Endothelial cell (in vitro differentiated cells): ENCODE measurements around the gene PLIN4. TPM values are rescaled to one million over a fixed set of nuclear protein-coding genes. Genes with fewer than 3 reads are reported as not detected.

Experiments used
- DNase-seq: peaks from one replicate; pipeline ENCODE4 v3.0.0; 2021; ENCODE audit warnings: low spot score
- H3K27ac Mint-ChIP-seq: one replicate; pipeline ENCODE4 v1.8.0; 2021; ENCODE audit warnings: mixed read lengths, inconsistent platforms; ENCODE audit not compliant: unreplicated experiment
- H3K27me3 Mint-ChIP-seq: one replicate; pipeline ENCODE4 v1.8.0; 2021; ENCODE audit warnings: mild to moderate bottlenecking, moderate library complexity, mixed read lengths, inconsistent platforms; ENCODE audit not compliant: unreplicated experiment
- H3K36me3 Mint-ChIP-seq: one replicate; pipeline ENCODE4 v1.8.0; 2021; ENCODE audit warnings: mild to moderate bottlenecking, low read depth, mixed read lengths, inconsistent platforms; ENCODE audit not compliant: unreplicated experiment
- H3K4me1 Mint-ChIP-seq: one replicate; pipeline ENCODE4 v1.8.0; 2021; ENCODE audit warnings: mild to moderate bottlenecking, mixed read lengths, inconsistent platforms; ENCODE audit not compliant: unreplicated experiment
- H3K4me3 Mint-ChIP-seq: one replicate; pipeline ENCODE4 v1.8.0; 2021; ENCODE audit warnings: mild to moderate bottlenecking, mixed read lengths, inconsistent platforms; ENCODE audit not compliant: unreplicated experiment
- H3K9me3 Mint-ChIP-seq: one replicate; pipeline ENCODE4 v1.8.0; 2021; ENCODE audit warnings: mixed read lengths, inconsistent platforms; ENCODE audit not compliant: unreplicated experiment
- total RNA-seq: library from RNA; stranded (reverse); fragmentation: NEBNext Ultra II Directional; extraction: Animal tissue kit (Norgen Biotek cat#: 25700); gene quantifications from one replicate; pipeline ENCODE4 v1.2.1, GENCODE V29; 2021; ENCODE audit not compliant: unreplicated experiment
- TF ChIP-seq, protein P1 (sequence below): fragments of 200-600 bp; sonication (generic); IDR thresholded peaks from one replicate; pipeline ENCODE4 v1.5.0; 2021; ENCODE audit warnings: antibody characterized with exemption; ENCODE audit not compliant: unreplicated experiment

PLIN4 gene
- total RNA-seq, 1 donor from 2014 or later: 0.13 TPM

DNA sequence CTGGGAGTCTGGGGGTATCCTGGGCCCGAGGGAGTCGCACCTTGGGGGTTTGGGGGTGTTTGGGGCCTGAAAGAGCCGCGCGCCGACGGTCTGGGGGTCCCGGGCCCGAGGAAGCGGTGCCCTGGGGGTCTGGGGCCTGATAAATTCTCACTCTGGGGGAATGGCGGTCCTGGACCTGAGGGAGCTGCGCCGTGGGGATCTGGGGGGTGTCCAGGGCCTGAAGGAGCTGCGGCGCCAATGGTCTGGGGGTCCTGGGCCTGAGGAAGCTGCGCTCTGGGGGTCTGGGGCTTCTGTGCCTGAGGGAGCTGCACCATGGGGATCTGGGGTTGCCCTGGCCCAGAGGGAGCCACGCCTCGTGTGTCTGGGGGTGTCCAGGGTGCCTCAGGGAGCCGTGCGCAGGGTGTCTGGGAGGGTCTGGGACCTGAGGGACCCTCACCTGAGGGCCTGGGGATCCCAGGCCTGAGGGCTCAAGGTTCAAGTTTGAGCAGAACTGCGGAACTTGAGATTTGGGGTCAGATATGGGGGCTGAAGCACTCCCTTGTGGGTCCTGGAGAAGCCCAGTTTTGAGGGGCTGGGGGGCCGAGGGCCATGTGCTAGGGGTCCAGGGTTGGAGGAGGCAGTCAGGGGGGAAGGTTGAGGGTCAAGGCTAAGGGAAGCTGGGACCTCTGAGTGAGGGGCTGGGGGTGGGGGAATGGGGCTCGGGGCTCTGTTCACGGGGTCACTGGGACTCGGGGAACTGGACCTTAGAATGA is 45.1 kb downstream of the PLIN4 start:
- H3K4me1 Mint-ChIP-seq: peaks cover 19% of the 10 kb centered on the region
- H3K27me3 Mint-ChIP-seq: peaks cover 4% of the 10 kb centered on the region
- peak overlapping the region; percentile 95 for H3K4me3 Mint-ChIP-seq
- H3K36me3 Mint-ChIP-seq: peaks cover 4% of the 10 kb centered on the region
- DNase-seq: no peak
- TF ChIP-seq, protein P1, sequence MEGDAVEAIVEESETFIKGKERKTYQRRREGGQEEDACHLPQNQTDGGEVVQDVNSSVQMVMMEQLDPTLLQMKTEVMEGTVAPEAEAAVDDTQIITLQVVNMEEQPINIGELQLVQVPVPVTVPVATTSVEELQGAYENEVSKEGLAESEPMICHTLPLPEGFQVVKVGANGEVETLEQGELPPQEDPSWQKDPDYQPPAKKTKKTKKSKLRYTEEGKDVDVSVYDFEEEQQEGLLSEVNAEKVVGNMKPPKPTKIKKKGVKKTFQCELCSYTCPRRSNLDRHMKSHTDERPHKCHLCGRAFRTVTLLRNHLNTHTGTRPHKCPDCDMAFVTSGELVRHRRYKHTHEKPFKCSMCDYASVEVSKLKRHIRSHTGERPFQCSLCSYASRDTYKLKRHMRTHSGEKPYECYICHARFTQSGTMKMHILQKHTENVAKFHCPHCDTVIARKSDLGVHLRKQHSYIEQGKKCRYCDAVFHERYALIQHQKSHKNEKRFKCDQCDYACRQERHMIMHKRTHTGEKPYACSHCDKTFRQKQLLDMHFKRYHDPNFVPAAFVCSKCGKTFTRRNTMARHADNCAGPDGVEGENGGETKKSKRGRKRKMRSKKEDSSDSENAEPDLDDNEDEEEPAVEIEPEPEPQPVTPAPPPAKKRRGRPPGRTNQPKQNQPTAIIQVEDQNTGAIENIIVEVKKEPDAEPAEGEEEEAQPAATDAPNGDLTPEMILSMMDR: no peak
- H3K27ac Mint-ChIP-seq: no peak overlapping the region
- no peaks in the 10 kb centered on the region for H3K9me3 Mint-ChIP-seq

DNA sequence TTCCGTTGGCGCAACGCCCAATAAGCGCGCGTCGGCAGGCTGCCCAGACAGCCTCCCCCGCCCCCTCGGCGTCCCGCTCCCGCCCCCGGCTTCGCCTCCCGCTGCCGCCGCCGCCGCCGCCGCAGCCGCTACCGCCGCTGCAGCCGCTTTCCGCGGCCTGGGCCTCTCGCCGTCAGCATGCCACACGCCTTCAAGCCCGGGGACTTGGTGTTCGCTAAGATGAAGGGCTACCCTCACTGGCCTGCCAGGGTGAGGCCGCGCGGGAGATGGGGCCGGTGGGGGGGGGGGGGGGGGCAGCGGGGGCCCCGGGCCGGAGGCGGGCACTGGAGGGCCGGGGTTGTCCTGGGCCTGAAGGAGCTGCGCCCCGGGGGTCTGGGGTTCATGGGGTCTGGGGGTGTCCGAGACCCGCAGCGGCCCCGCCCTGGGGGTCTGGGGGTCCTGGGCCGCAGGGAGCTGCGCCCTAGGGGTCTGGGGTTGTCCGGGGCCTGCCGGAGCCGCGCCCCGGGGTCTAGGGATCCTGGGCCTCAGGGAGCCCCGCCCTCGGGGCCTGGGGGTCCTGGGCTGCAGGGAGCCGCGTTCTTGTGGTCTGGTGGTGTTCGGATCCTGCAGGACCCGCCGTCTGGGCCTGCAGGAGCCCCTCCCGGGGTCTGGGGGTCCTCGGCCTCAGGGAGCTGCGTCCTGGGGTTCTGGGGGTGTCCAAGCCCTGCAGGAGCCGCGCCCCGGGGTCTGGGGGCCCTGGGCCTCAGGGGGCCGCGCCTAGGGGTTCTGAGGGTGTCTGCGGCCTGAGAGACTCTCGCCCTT is 45.9 kb downstream of the PLIN4 start, which contains the start of gene HDGFL2:
Gene HDGFL2, plus strand, starts transcription at position 124 of the 801 bp plus-strand sequence. Its CDS starts 54 bp downstream, at position 178.
- Mint-ChIP-seq H3K4me3 (peak within 1 kb of the TSS; percentile 95), H3K9me3 (no peaks in the 10 kb centered on the region)
- DNase-seq: no peak

DNA sequence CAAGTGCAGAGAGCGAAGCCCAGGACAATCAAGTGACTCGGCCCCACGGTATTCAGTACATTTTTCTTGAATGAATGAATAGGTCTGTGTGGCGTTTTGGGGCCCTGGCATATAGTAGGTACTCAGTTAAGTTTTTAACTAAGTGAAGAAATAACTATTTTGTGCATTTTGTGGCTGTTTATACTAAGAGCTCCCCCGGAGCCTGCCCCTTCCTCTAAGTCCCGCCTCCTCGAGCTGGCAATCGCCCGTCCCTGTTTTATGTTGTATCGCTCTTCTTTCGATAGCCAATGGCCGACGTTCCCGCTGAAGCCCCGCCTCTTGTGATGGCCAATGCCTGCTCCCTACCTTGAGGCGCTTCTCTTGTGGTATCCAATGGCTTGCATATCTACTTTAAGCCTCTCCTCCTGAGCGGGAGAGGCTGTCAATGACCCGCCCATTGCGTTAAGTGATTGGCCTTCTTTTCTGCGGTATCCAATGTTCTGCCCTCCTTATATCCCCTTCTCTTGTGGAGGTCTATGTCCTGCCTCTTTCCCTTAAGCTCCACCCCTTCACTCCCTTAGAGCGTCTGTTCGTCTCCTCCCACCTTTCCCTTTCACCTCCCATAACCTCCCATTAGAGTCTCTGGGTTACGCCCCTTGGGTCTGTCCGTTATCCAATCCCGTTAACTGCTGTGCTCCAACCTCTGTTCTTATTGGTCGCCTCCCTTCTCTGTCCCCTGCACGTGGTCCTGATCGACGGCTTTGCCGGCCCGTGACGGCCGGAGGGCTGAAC is 46.7 kb downstream of the PLIN4 start:
- Mint-ChIP-seq H3K9me3 (no peaks in the 10 kb centered on the region), H3K36me3 (peaks cover 3% of the 10 kb centered on the region), H3K27me3 (peaks cover 1% of the 10 kb centered on the region), H3K4me1 (peaks cover 19% of the 10 kb centered on the region), H3K27ac (no peak overlapping the region), H3K4me3 (no peak overlapping the region)
- peak; percentile 96 for DNase-seq
- TF ChIP-seq, protein P1: no peak

More for the DNA sequence above, 45.9 kb downstream of the PLIN4 start, which contains the start of gene HDGFL2:
- Mint-ChIP-seq H3K4me1 (peaks cover 19% of the 10 kb centered on the region), H3K36me3 (peaks cover 4% of the 10 kb centered on the region), H3K27me3 (peaks cover 1% of the 10 kb centered on the region), H3K27ac (no peak within 1 kb of the TSS)
- TF ChIP-seq, protein P1: no peak

DNA sequence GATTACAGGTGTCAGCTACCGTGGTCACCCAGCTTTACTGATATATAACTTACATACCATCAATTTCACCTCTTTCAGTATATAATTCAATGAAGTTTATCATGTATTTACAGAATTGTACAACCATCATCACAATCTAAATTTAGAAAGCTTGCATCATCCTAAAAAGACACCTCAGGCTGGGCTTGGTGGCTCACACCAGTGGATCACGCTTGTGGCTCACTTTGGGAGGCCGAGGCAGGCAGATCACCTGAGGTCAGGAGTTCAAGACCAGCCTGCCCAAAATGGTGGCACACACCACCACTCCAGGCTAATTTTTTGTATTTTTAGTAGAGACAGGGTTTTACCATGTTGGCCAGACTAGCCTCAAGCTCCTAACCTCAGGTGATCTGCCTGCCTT is 50.5 kb downstream of the PLIN4 start:
- Mint-ChIP-seq H3K9me3 (no peaks in the 10 kb centered on the region), H3K4me1 (peaks cover 2% of the 10 kb centered on the region), H3K27me3 (peaks cover 1% of the 10 kb centered on the region), H3K4me3 (no peak overlapping the region), H3K36me3 (no peaks in the 10 kb centered on the region), H3K27ac (no peak overlapping the region)
- DNase-seq: no peak
- TF ChIP-seq, protein P1: no peak
